OCI-LY7 (cell line): ENCODE measurements around the gene TRMT13.

Source experiments
- EZH2phosphoT487 ChIP-seq: fragments of 200-600 bp; sonication (generic); IDR thresholded peaks from 2 replicates; pipeline ENCODE4 v1.6.1; 2018; ENCODE audit warnings: low read depth, borderline replicate concordance, mild to moderate bottlenecking, mixed run types, antibody characterized with exemption, low read length, moderate library complexity, mixed read lengths
- TF ChIP-seq, protein P1 (sequence below): fragments of 200-600 bp; sonication (generic); conservative IDR thresholded peaks from 2 replicates; pipeline ENCODE4 v1.5.1; 2014; ENCODE audit warnings: mild to moderate bottlenecking, antibody characterized with exemption, low read length, moderate library complexity, mixed read lengths

DNA sequence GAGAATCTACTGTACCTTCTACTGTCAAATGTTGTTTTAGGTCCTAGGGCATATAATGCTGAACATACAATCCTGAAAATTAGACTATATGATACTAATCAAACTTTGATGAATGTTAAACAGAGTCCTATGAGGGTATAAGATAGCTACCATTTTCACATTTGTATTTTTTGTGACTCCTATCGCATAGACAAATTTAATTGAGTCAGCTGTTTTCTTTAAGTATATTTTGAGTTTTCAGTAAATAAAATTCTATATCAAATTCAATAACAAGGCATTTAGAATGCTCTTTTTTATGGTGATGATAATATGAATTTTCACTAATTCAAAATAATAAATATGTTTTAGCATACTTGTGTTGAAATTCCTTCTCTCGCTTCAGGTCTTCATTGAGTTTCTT is 35.1 kb downstream of the TRMT13 start:
- TF ChIP-seq, protein P1, sequence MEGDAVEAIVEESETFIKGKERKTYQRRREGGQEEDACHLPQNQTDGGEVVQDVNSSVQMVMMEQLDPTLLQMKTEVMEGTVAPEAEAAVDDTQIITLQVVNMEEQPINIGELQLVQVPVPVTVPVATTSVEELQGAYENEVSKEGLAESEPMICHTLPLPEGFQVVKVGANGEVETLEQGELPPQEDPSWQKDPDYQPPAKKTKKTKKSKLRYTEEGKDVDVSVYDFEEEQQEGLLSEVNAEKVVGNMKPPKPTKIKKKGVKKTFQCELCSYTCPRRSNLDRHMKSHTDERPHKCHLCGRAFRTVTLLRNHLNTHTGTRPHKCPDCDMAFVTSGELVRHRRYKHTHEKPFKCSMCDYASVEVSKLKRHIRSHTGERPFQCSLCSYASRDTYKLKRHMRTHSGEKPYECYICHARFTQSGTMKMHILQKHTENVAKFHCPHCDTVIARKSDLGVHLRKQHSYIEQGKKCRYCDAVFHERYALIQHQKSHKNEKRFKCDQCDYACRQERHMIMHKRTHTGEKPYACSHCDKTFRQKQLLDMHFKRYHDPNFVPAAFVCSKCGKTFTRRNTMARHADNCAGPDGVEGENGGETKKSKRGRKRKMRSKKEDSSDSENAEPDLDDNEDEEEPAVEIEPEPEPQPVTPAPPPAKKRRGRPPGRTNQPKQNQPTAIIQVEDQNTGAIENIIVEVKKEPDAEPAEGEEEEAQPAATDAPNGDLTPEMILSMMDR: no peak
- TF ChIP-seq EZH2phosphoT487: no peak
